Activated CD4-positive, alpha-beta T cell treated with anti-CD3 and anti-CD28 coated beads, Interleukin-2, amount 10 ng/mL, durations not matched to agents 24 days and 14 days (primary cell): ENCODE measurements around the gene AOPEP. TPM values are rescaled to one million over a fixed set of nuclear protein-coding genes. Genes with fewer than 3 reads are reported as not detected.

Experiments
- DNase-seq: peaks from one replicate; pipeline ENCODE4 v3.0.0; 2022
- H3K27ac Mint-ChIP-seq: one replicate; pipeline ENCODE4 v1.8.0; 2022; ENCODE audit warnings: mild to moderate bottlenecking, mixed read lengths
- H3K27me3 Mint-ChIP-seq: one replicate; pipeline ENCODE4 v1.8.0; 2022; ENCODE audit warnings: mixed read lengths
- H3K36me3 Mint-ChIP-seq: one replicate; pipeline ENCODE4 v1.8.0; 2022; ENCODE audit warnings: low read depth, mild to moderate bottlenecking, mixed read lengths
- H3K4me1 Mint-ChIP-seq: one replicate; pipeline ENCODE4 v1.8.0; 2021; ENCODE audit warnings: mixed read lengths
- H3K4me3 Mint-ChIP-seq: one replicate; pipeline ENCODE4 v1.8.0; 2022; ENCODE audit warnings: mild to moderate bottlenecking, moderate library complexity, mixed read lengths
- H3K9me3 Mint-ChIP-seq: one replicate; pipeline ENCODE4 v1.8.0; 2021; ENCODE audit warnings: mixed read lengths
- intact Hi-C: fragments of 100-400 bp; cut with micrococcal nuclease; formaldehyde crosslinking; loops from one replicate; pipeline ENCODE4 v1.15.1; 2023
- total RNA-seq: library from RNA; stranded (reverse); gene quantifications from 2 replicates; pipeline ENCODE4 v1.2.3, GENCODE V29; 2022

AOPEP gene
- total RNA-seq, 1 donor from 2014 or later: 20.7 TPM

DNA sequence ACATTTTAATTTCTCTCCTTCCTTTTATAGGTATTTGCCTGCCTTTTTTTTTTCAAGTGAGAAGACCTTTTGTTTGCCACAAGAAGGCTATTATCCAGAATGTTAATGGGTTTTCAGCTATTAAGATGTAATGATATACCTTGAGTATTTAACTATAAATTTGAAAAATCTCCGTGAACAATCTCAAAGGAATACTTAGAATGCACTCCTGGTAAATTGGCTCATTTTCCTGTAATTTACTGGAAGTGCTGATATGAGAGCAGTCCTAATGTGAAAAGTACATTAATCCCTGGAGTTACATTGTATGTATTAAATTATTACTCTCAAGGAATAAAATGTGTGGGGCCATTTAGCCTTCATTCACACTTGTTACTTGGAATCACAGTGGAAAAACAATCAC is 32.4 kb downstream of the AOPEP start:
- intact Hi-C loops: no loop called here
- no peaks in the 10 kb centered on the region for H3K27me3 Mint-ChIP-seq
- DNase-seq: no peak

DNA sequence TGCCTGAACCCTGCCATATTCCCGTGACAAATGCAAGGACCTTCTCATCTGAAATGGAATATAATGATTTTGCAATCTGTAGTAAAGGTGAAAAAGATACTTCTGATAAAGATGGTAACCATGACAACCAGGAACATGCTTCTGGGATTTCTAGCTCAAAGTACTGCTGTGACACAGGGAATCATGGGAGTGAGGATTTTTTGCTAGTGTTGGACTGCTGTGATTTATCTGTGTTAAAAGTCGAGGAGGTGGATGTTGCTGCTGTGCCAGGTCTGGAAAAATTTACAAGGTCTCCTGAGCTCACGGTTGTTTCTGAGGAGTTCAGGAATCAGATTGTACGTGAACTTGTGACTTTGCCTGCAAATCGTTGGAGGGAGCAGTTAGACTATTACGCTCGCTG is 33.5 kb downstream of the AOPEP start:
- intact Hi-C loops: no loop called here
- H3K27ac Mint-ChIP-seq: no peak overlapping the region
- peaks cover 7% of the 10 kb centered on the region for H3K36me3 Mint-ChIP-seq
- H3K9me3 Mint-ChIP-seq: no peaks in the 10 kb centered on the region
- H3K4me3 Mint-ChIP-seq: no peak overlapping the region
- DNase-seq: no peak
- peaks cover 4% of the 10 kb centered on the region for H3K4me1 Mint-ChIP-seq
- H3K27me3 Mint-ChIP-seq: no peaks in the 10 kb centered on the region

More for the DNA sequence above, 32.4 kb downstream of the AOPEP start:
- Mint-ChIP-seq H3K4me3 (no peak overlapping the region), H3K36me3 (peaks cover 7% of the 10 kb centered on the region), H3K4me1 (peaks cover 4% of the 10 kb centered on the region), H3K27ac (no peak overlapping the region), H3K9me3 (no peaks in the 10 kb centered on the region)

DNA sequence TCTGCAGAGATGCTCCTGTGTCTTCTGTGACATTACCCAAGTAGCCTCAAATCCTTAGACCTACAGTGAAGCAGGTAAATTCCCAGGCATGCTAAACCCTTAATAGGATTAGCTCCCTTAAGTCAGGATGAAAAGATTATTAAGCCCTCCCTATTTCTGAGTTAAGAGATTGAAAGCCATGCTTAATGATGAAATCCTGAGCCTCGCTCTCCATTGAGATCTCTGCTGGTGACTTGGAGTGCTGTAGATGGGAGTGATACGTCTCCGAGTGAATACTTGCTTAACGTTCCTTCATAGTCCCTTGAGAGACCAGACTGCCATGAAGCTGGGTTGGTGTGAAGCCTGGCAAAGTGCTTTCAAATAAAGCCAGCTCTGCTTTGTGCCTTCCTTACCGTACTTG is 34.2 kb downstream of the AOPEP start:
- H3K9me3 Mint-ChIP-seq: no peaks in the 10 kb centered on the region
- H3K4me3 Mint-ChIP-seq: no peak overlapping the region
- DNase-seq: no peak
- H3K36me3 Mint-ChIP-seq: peaks cover 7% of the 10 kb centered on the region
- intact Hi-C loops: no loop called here
- no peak overlapping the region for H3K27ac Mint-ChIP-seq
- H3K27me3 Mint-ChIP-seq: no peaks in the 10 kb centered on the region
- peaks cover 4% of the 10 kb centered on the region for H3K4me1 Mint-ChIP-seq

DNA sequence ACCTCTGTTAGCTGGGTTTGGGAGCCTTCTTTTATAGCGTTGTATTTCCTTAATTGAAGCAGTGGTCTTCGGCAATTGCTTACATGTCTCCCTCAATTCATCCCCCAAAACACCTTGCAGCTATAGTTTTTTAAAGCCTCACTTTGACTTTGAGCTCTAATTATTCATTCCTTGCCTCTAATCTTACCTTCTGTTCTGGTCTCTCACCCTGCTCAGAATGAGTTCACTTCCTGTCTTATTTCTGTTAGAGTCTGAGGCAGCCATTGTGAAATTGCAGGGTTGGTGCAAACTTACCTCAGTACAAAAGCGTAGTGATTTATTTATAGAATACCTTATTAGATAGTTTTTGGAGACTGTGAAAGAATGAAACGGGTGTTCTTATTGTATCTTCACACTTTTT is 35.0 kb downstream of the AOPEP start:
- DNase-seq: no peak
- intact Hi-C loops: no loop called here
- H3K27me3 Mint-ChIP-seq: no peaks in the 10 kb centered on the region

DNA sequence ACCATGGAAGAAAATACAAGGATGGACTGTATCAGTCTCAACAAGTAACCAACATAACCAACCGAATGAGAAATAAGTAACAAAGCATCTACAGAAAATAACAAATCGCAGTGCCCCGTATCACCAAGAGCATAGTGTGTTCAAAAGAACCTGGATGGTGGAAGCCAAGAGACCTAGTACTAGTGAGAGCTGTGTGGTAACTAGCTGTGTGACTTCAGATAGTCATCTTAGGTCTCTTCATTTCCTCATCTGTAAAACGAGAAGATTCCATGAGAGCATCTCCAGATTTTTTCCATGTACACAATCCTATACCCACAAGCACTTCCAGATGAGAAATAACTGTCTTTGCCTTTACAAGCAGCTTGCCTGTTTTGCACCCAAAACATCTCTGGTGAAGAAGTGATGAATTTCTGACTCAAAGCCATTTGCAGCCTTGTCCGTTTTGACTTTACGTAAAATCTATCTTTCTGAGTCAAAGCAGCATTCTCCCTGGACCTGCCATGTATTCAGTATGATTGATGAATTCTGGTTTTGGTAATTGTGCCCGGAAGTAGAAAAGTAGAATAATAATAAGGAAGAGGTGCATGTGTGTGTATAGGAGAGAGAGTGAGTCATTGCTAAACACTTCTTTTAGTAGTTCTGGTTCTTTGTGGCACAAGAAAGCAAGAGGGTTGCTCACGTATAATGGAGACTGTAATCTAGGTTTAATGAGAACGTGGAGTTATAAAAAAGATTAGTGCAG is 41.0 kb downstream of the AOPEP start:
- no peaks in the 10 kb centered on the region for H3K9me3 Mint-ChIP-seq
- no peak overlapping the region for H3K27ac Mint-ChIP-seq
- H3K36me3 Mint-ChIP-seq: peaks cover 4% of the 10 kb centered on the region
- intact Hi-C loops: no loop called here
- H3K4me3 Mint-ChIP-seq: no peak overlapping the region
- DNase-seq: no peak
- no peaks in the 10 kb centered on the region for H3K27me3 Mint-ChIP-seq
- H3K4me1 Mint-ChIP-seq: peaks cover 2% of the 10 kb centered on the region

More for the DNA sequence above, 35.0 kb downstream of the AOPEP start:
- no peak overlapping the region for H3K4me3 Mint-ChIP-seq
- no peaks in the 10 kb centered on the region for H3K9me3 Mint-ChIP-seq
- peaks cover 4% of the 10 kb centered on the region for H3K4me1 Mint-ChIP-seq
- H3K36me3 Mint-ChIP-seq: peaks cover 7% of the 10 kb centered on the region
- no peak overlapping the region for H3K27ac Mint-ChIP-seq

DNA sequence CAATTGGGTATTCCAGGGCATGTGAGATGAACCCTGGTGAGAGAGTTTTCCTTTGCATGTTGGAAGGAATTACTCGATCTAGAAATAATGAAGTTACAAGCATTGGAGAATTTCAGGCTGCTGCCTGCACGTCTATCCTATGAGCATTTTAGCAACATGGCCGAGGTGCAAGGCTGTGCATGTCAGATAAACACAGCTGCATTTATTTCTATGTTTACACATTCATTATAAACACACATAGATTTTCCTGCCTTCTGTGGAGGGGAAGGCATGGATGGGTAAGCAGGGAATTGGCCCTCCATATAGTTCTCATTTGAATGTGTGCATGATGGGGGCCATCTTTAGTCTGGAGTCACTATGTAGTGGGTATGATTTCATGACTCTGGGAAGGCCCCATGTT is 42.3 kb downstream of the AOPEP start:
- no peak for DNase-seq
- intact Hi-C loops: no loop called here
- Mint-ChIP-seq H3K27ac (no peak overlapping the region), H3K27me3 (no peaks in the 10 kb centered on the region), H3K9me3 (no peaks in the 10 kb centered on the region), H3K4me1 (peaks cover 2% of the 10 kb centered on the region), H3K4me3 (no peak overlapping the region), H3K36me3 (peaks cover 6% of the 10 kb centered on the region)

DNA sequence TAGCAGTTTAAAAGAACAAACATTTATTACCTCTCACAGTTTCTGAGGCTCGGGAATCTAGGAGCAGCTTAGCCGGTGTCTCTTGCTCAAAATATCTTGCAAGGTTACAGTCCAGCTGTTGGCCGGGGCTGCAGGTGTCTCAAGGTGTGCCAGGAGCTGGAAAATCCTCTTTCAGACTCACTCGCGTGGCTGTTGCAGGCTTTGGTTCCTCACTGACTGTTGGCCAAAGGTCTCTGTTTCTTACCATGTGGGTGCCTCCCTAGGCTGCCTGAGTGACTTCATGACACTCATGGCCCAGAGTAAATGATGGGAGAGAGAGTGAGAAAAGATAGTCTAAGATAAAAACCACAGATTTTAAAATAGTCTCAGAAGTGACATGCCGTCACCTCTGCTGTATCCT is 43.8 kb downstream of the AOPEP start:
- Mint-ChIP-seq H3K36me3 (peaks cover 6% of the 10 kb centered on the region), H3K27me3 (no peaks in the 10 kb centered on the region), H3K9me3 (no peaks in the 10 kb centered on the region), H3K4me1 (peaks cover 2% of the 10 kb centered on the region), H3K4me3 (no peak overlapping the region), H3K27ac (no peak overlapping the region)
- no peak for DNase-seq
- intact Hi-C loops: no loop called here

DNA sequence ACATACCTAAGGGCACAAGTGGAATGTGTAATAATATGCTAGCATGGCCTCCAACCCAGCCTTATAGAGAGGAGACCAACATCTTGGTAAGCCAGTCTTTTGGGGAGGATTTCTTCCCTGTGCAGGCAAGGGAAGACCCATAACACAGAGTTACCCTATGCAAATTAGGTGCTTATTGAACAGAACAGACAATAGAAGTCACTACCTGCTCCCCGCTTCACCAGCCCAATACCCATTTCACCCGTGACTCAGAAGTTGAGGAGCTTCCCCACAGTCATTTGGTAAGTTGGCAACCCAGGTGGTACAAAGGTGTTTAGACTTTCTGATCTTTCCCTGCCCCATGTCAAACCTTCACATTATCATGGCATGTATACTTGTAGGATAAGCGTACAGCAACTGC is 44.6 kb downstream of the AOPEP start:
- intact Hi-C loops: no loop called here
- no peaks in the 10 kb centered on the region for H3K9me3 Mint-ChIP-seq
- no peaks in the 10 kb centered on the region for H3K27me3 Mint-ChIP-seq
- H3K36me3 Mint-ChIP-seq: peaks cover 6% of the 10 kb centered on the region
- no peak for DNase-seq
- H3K4me1 Mint-ChIP-seq: peaks cover 2% of the 10 kb centered on the region
- no peak overlapping the region for H3K4me3 Mint-ChIP-seq
- H3K27ac Mint-ChIP-seq: no peak overlapping the region

DNA sequence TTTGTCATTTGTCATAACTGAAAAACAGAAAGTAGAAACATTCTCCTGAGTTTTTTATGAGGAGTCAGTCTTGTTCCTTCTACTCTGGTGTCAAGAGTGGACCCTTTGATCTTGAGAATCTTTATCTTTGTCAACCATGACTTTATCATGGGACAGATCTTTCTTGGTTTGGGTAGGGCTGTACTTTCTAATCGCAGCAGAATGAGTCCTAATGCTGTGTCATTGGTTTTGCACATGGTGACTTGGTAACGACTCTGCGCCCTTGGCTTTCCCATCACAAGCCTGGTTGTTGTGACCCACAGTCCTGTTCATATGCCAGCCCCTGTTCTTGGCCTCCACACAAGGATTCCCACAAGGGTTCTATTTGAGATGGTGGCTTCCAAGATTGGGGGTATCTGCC is 45.6 kb downstream of the AOPEP start:
- intact Hi-C loops: no loop called here
- no peak overlapping the region for H3K4me3 Mint-ChIP-seq
- H3K27ac Mint-ChIP-seq: no peak overlapping the region

DNA sequence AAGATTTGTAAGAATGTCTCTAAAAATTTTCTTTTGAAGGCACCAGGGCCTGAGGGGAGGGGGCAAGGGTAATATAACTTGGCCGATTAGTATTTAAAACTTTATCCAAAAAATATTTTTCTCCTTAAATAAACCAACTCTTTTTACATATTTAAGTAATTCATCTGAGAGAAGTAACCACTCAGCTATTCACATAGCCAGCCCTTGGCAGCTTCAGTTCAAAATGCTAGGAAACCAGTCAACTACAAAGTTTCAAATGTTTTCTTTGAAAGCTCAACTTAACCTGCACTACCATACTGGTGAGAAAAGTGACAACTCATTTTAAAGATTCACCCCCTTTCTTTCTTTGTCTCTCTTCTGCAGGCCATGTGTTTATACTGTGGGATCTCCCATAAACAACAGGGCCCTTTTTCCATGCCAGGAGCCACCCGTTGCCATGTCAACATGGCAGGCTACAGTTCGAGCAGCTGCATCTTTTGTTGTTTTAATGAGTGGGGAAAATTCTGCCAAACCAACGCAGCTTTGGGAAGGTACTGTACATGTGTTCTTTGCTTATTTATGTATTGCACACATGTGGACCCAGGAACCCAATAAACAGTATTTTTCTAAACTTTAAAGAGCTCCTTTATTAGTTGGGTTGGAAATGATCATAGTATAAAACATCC is 46.3 kb downstream of the AOPEP start:
- intact Hi-C loops: no loop called here
- Mint-ChIP-seq H3K9me3 (no peaks in the 10 kb centered on the region), H3K27me3 (no peaks in the 10 kb centered on the region), H3K27ac (no peak overlapping the region), H3K36me3 (peaks cover 4% of the 10 kb centered on the region), H3K4me1 (peaks cover under 1% of the 10 kb centered on the region), H3K4me3 (no peak overlapping the region)
- DNase-seq: no peak

More for the DNA sequence above, 45.6 kb downstream of the AOPEP start:
- H3K4me1 Mint-ChIP-seq: peaks cover 2% of the 10 kb centered on the region
- no peaks in the 10 kb centered on the region for H3K9me3 Mint-ChIP-seq
- H3K27me3 Mint-ChIP-seq: no peaks in the 10 kb centered on the region
- H3K36me3 Mint-ChIP-seq: peaks cover 6% of the 10 kb centered on the region
- no peak for DNase-seq

DNA sequence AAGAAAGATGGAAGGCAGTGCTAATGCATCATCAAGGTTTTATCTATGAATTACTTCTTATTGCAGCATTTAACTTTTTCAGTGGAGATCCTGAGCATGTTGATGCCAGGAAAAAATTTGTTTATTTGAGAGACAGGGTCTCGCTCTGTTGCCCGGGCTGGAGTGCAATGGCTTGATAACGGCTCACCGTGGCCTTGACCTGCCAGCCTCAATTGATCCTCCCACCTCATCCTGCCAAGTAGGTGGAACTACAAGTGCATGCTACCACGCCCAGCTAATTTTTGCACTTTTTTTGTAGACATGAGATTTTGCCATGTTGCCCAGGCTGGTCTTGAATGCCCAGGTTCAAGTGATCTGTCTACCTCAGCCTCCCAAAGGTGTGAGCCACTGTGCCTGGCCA is 47.2 kb downstream of the AOPEP start:
- Mint-ChIP-seq H3K9me3 (no peaks in the 10 kb centered on the region), H3K27ac (no peak overlapping the region), H3K4me1 (no peaks in the 10 kb centered on the region), H3K4me3 (no peak overlapping the region), H3K36me3 (peaks cover 2% of the 10 kb centered on the region), H3K27me3 (no peaks in the 10 kb centered on the region)
- no peak for DNase-seq
- intact Hi-C loops: no loop called here

DNA sequence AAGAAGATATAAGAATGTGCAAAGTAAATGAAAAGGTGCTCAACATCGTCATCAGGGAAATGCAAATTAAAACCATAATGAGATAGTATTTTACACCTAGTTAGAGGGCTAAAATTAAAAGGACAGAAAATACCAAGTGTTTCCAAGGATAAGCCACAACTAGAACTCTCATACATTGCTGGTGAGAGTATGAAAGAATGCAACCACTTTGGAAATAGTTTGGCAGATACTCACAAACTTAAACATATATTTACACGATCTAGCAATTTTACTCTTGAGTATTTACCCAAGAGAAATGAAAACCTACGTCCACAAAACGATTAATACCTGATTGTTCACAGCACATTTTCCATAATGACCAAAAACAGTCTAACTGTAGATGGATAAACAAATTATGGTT is 51.5 kb downstream of the AOPEP start:
- no peak for DNase-seq

DNA sequence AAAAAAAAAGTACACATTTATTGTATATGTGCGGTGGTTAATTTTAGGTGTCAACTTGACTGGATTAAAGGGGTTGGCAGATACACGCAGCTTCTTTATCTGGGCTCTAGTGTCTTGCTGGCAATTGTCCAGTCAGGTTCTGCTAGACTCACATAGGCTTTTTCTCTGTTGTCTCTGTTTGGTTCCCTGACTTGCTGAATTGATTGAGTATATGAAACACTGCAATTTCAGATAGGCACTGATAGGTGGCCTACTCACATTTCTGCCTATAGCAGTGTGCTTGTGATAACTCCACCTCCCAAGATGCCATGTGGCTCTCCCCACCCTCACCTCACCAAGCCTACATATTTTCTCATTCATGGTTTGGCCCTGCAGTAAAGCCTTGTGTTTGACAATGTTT is 52.5 kb downstream of the AOPEP start:
- Mint-ChIP-seq H3K27me3 (no peaks in the 10 kb centered on the region), H3K4me1 (peaks cover 8% of the 10 kb centered on the region), H3K36me3 (no peaks in the 10 kb centered on the region), H3K27ac (no peak overlapping the region), H3K9me3 (no peaks in the 10 kb centered on the region), H3K4me3 (no peak overlapping the region)
- intact Hi-C loops: no loop called here
- DNase-seq: no peak

More for the DNA sequence above, 51.5 kb downstream of the AOPEP start:
- Mint-ChIP-seq H3K4me3 (no peak overlapping the region), H3K27ac (no peak overlapping the region), H3K9me3 (no peaks in the 10 kb centered on the region), H3K27me3 (no peaks in the 10 kb centered on the region), H3K4me1 (peaks cover 5% of the 10 kb centered on the region), H3K36me3 (peaks cover 2% of the 10 kb centered on the region)
- intact Hi-C loops: no loop called here

DNA sequence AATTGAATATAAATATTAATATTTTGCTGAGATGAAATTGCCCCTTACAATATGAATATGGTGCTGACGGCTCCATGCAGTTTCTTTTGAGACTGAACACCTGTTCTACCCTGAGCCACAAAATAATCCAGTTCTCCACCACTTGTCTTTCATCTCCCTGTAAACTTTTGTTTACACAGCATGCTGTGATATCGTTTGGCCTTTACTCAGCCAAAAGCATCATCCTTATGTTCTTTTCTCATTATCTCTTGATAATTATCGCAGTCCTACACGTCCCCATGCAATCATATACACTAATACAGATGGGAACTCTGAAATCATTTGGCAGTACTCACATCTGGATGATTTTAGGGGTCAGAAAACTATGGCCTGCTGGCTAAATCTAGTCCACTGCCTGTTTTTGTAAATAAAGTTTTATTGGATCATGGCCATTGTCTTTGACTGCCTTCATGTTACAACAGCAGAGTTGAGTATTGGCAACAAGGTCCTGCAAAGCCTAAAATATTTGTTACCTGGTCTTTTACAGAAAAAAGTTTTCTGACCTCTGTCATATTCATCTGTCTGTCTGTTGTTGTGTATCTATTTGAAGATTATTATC is 53.3 kb downstream of the AOPEP start:
- Mint-ChIP-seq H3K36me3 (no peaks in the 10 kb centered on the region), H3K4me1 (peaks cover 8% of the 10 kb centered on the region), H3K4me3 (no peak overlapping the region), H3K27ac (no peak overlapping the region), H3K27me3 (no peaks in the 10 kb centered on the region), H3K9me3 (no peaks in the 10 kb centered on the region)
- DNase-seq: no peak
- intact Hi-C loops: loop anchor here (5.0 kb wide), 2 partner anchors 97 to 228 kb away; no protein-coding TSS in a partner anchor
